Skin epidermis (tissue), 12 donors: ENCODE measurements around the gene TMEM176B.

Experiments used
- H3K27ac ChIP-seq, 21 experiments: fragments of 200-600 bp; sonication (generic) in 11 of 21; one replicate each; pipeline ENCODE4 v1.5.0; 2020; ENCODE audit warnings: mild to moderate bottlenecking in 3 of 21, inconsistent platforms in 2 of 21, moderate library complexity in 2 of 21
- H3K4me3 ChIP-seq, 7 experiments: fragments of 200-600 bp; sonication (generic) in 2 of 7; one replicate each; pipeline ENCODE4 v1.5.0; 2020; ENCODE audit warnings: inconsistent platforms in 2 of 7, mild to moderate bottlenecking in 2 of 7, moderate library complexity in 1 of 7

Gene TMEM176B

GRCh38 chr7:150756166-150756565 lies 44.0 kb downstream of the TMEM176B start:
- H3K27ac ChIP-seq: peak overlapping the region in 16 of 21 experiments; percentile 15 to 90 (median 58)
- H3K4me3 ChIP-seq: no peak overlapping the region

- H3K27ac ChIP-seq: peak overlapping the region in 15 of 21 experiments; percentile 15 to 90 (median 59)
These were observed 44.6 kb downstream of the TMEM176B start for GRCh38 chr7:150755473-150756099.

GRCh38 chr7:150754951-150755350 lies 45.2 kb downstream of the TMEM176B start:
- Histone ChIP-seq H3K4me3 (no peak overlapping the region), H3K27ac (peak overlapping the region in 9 of 21 experiments; percentile 15 to 90 (median 67))

More at GRCh38 chr7:150755473-150756099, 44.6 kb downstream of the TMEM176B start:
- H3K4me3 ChIP-seq: no peak overlapping the region

GRCh38 chr7:150753826-150754603 lies 46.1 kb downstream of the TMEM176B start:
- peak overlapping the region in 5 of 21 experiments; percentile 34 to 85 (median 47) for H3K27ac ChIP-seq
- no peak overlapping the region for H3K4me3 ChIP-seq

GRCh38 chr7:150753239-150753638 lies 46.9 kb downstream of the TMEM176B start:
- Histone ChIP-seq H3K27ac (peak overlapping the region in 3 of 21 experiments; percentile 17 to 62 (median 38)), H3K4me3 (no peak overlapping the region)

- H3K27ac ChIP-seq: peak overlapping the region in 1 of 21 experiments; percentile 14
- H3K4me3 ChIP-seq: no peak overlapping the region
These were observed 48.5 kb downstream of the TMEM176B start for GRCh38 chr7:150751702-150752101.

- peak overlapping the region in 4 of 21 experiments; percentile 1 to 53 (median 32) for H3K27ac ChIP-seq
- no peak overlapping the region for H3K4me3 ChIP-seq
These were observed 51.8 kb downstream of the TMEM176B start for GRCh38 chr7:150748376-150748775.

- Histone ChIP-seq H3K27ac (peak overlapping the region in 2 of 21 experiments; percentile 35 to 53), H3K4me3 (no peak overlapping the region)
These were observed 53.2 kb downstream of the TMEM176B start for GRCh38 chr7:150746921-150747320.

GRCh38 chr7:150745876-150746275 lies 54.3 kb downstream of the TMEM176B start:
- H3K4me3 ChIP-seq: no peak overlapping the region
- peak overlapping the region in 2 of 21 experiments; percentile 25 to 33 for H3K27ac ChIP-seq

GRCh38 chr7:150745086-150745485 lies 55.1 kb downstream of the TMEM176B start:
- H3K4me3 ChIP-seq: no peak overlapping the region
- H3K27ac ChIP-seq: peak overlapping the region in 4 of 21 experiments; percentile 16 to 38 (median 29)

- Histone ChIP-seq H3K4me3 (no peak overlapping the region), H3K27ac (peak overlapping the region in 3 of 21 experiments; percentile 12 to 38 (median 25))
These were observed 56.0 kb downstream of the TMEM176B start for GRCh38 chr7:150744041-150744656.

GRCh38 chr7:150742286-150742968 lies 57.7 kb downstream of the TMEM176B start:
- peak overlapping the region in 1 of 7 experiments; percentile 1 for H3K4me3 ChIP-seq

More at GRCh38 chr7:150742286-150742968, 57.7 kb downstream of the TMEM176B start:
- H3K27ac ChIP-seq: peak overlapping the region in 7 of 21 experiments; percentile 6 to 61 (median 31)
